K562 (cell line): Measurements from ENCODE around the gene CD44. TPM values are rescaled to one million over a fixed set of nuclear protein-coding genes. Genes with fewer than 3 reads are reported as not detected.

Source experiments
- ATAC-seq: fragments of 200-7000 bp; cut with Tn5 transposase; 3 replicates; pipeline ENCODE4 v1.9.1; 2020; ENCODE audit warnings: moderate library complexity
- BruUV-seq: library from RNA; stranded (reverse); fragments of 400-500 nt; replicated peaks from 2 replicates; lab custom pipeline; 2021; lab: Mats Ljungman, UMichigan
- CTCF ChIA-PET: fragments of 300-600 bp; formaldehyde crosslinking; extraction: SDS; loops from one replicate; lab custom pipeline; 2021; ENCODE audit warnings: low intra/inter-chr PET ratio; lab: Yijun Ruan, JAX
- POLR2A ChIA-PET: fragments of 300-600, 350-650 bp; sonication (Branson Sonifier 250); formaldehyde crosslinking; extraction: SDS; loops from one replicate; lab custom pipeline; 2021; ENCODE audit warnings: antibody characterized with exemption, inconsistent platforms; lab: Yijun Ruan, JAX
- DNase-seq, 4 experiments: peaks; one replicate each; pipeline versions ENCODE4 v3.0.0 to v3.0.0-alpha.2; 2011 to 2018; ENCODE audit warnings: low spot score in 3 of 4, mixed read lengths in 3 of 4; ENCODE audit errors: extremely low read depth in 1 of 4
- FAIRE-seq: peaks from 2 replicates; lab custom pipeline; 2011; peaks lifted over from hg19 to GRCh38; lab: Jason Lieb, UNC
- H2AFZ ChIP-seq: 2 replicates; pipeline ENCODE4 v1.6.0; 2011; ENCODE audit warnings: low read depth, low read length, control low read depth, inconsistent platforms
- H3K27ac ChIP-seq: fragments of 200-600 bp; 3 replicates; pipeline ENCODE4 v1.8.0; 2011; ENCODE audit warnings: low read depth, mild to moderate bottlenecking, control low read depth, inconsistent platforms, low read length, moderate library complexity, mixed read lengths; ENCODE audit errors: extremely low read depth
- H3K27me3 ChIP-seq, 2 experiments: fragments of 300-600 bp in 1 of 2; 2 replicates in 1 of 2; 3 replicates in 1 of 2; pipeline versions ENCODE4 v1.6.0 to v1.8.0; 2011; ENCODE audit warnings: inconsistent platforms in 2 of 2, low read length in 2 of 2, mild to moderate bottlenecking in 1 of 2, mixed read lengths in 1 of 2, moderate library complexity in 1 of 2; ENCODE audit not compliant: control insufficient read depth in 2 of 2, insufficient read depth in 2 of 2
- H3K36me3 ChIP-seq: fragments of 300-600 bp; 3 replicates; pipeline ENCODE4 v1.8.0; 2011; ENCODE audit warnings: mild to moderate bottlenecking, low read length, inconsistent platforms; ENCODE audit not compliant: control insufficient read depth, insufficient read depth
- H3K4me1 ChIP-seq, 2 experiments: fragments of 200-600 bp in 1 of 2; replicated peaks in 1 of 2; 2 replicates in 1 of 2; 3 replicates in 1 of 2; pipeline versions ENCODE4 v1.5.1 to v1.8.0; 2011; ENCODE audit warnings: inconsistent platforms in 2 of 2, low read length in 2 of 2, mild to moderate bottlenecking in 1 of 2, mixed read lengths in 1 of 2, moderate library complexity in 1 of 2; ENCODE audit not compliant: control insufficient read depth in 2 of 2, insufficient read depth in 2 of 2
- H3K4me2 ChIP-seq: 2 replicates; pipeline ENCODE4 v1.6.1; 2011; ENCODE audit warnings: low read length, control low read depth, inconsistent platforms, mixed read lengths; ENCODE audit not compliant: insufficient read depth
- H3K4me3 ChIP-seq: fragments of 200-600 bp; sonication (generic), shearing (Covaris generic); 2 replicates; pipeline ENCODE4 v1.5.1; 2016; ENCODE audit warnings: control low read depth, inconsistent platforms
- H3K79me2 ChIP-seq: fragments of 200-600 bp; 3 replicates; pipeline ENCODE4 v1.8.0; 2011; ENCODE audit warnings: low read length, inconsistent platforms; ENCODE audit not compliant: control insufficient read depth, insufficient read depth
- H3K9ac ChIP-seq, 2 experiments: 2 replicates each; pipeline versions ENCODE4 v1.6.0 to v1.6.1; 2011; ENCODE audit warnings: low read depth in 2 of 2, low read length in 2 of 2, control low read depth in 1 of 2, inconsistent platforms in 1 of 2, mild to moderate bottlenecking in 1 of 2, mixed read lengths in 1 of 2; ENCODE audit not compliant: insufficient read depth in 1 of 2
- H3K9me1 ChIP-seq: one replicate; pipeline ENCODE4 v1.6.0; 2011; ENCODE audit warnings: inconsistent platforms, mild to moderate bottlenecking, low read length, moderate library complexity; ENCODE audit not compliant: control insufficient read depth, insufficient read depth
- H3K9me3 ChIP-seq: replicated peaks from 2 replicates; pipeline ENCODE4 v1.5.1; 2011; ENCODE audit warnings: low read depth, low read length, inconsistent platforms; ENCODE audit not compliant: control insufficient read depth, insufficient read depth
- H4K20me1 ChIP-seq: replicated peaks from 2 replicates; pipeline ENCODE4 v1.6.1; 2011; ENCODE audit warnings: low read length, inconsistent platforms, mixed read lengths; ENCODE audit not compliant: control insufficient read depth, insufficient read depth
- CEBPB ChIP-seq: fragments of 450-650 bp; IDR thresholded peaks from 2 replicates; pipeline ENCODE4 v1.6.1; 2016; ENCODE audit warnings: missing genetic modification characterization, missing compliant biosample characterization
- COPS2 ChIP-seq: fragments of 450-650 bp; conservative IDR thresholded peaks from 2 replicates; pipeline ENCODE4 v1.6.1; 2016; ENCODE audit warnings: mild to moderate bottlenecking, moderate library complexity
- E2F8 ChIP-seq: fragments of 450-650 bp; IDR thresholded peaks from 2 replicates; pipeline ENCODE4 v1.7.1; 2018; ENCODE audit warnings: mild to moderate bottlenecking, low read depth; ENCODE audit not compliant: partially characterized antibody
- EWSR1 ChIP-seq: fragments of 450-650 bp; IDR thresholded peaks from 2 replicates; pipeline ENCODE4 v1.6.1; 2018; ENCODE audit warnings: borderline replicate concordance, mild to moderate bottlenecking, low read depth, moderate library complexity; ENCODE audit not compliant: partially characterized antibody
- KHSRP ChIP-seq: fragments of 450-650 bp; IDR thresholded peaks from 2 replicates; pipeline ENCODE4 v1.6.1; 2017
- PCBP2 ChIP-seq: fragments of 200-400 bp; formaldehyde crosslinking; IDR thresholded peaks from 2 replicates; pipeline ENCODE4 v1.6.1; 2018; ENCODE audit warnings: low read length, low read depth, mild to moderate bottlenecking, moderate library complexity; ENCODE audit not compliant: poor library complexity, severe bottlenecking
- SFPQ ChIP-seq: fragments of 200-400 bp; formaldehyde crosslinking; IDR thresholded peaks from 2 replicates; pipeline ENCODE4 v1.6.1; 2017; ENCODE audit warnings: mild to moderate bottlenecking, low read depth, low read length, moderate library complexity
- SP1 ChIP-seq: sonication (generic); formaldehyde crosslinking; IDR thresholded peaks from 2 replicates; pipeline ENCODE4 v1.8.1; 2022; ENCODE audit warnings: mild to moderate bottlenecking, missing genetic modification reagents
- YY1 ChIP-seq, 3 experiments: IDR thresholded peaks; 2 replicates each; pipeline ENCODE4 v1.6.1; 2011; ENCODE audit warnings: low read length in 2 of 3, mild to moderate bottlenecking in 2 of 3, moderate library complexity in 2 of 3, borderline replicate concordance in 1 of 3, control low read depth in 1 of 3, low read depth in 1 of 3; ENCODE audit not compliant: insufficient read depth in 3 of 3, insufficient replicate concordance in 2 of 3, control insufficient read depth in 1 of 3, insufficient read length in 1 of 3; ENCODE audit errors: extremely low read depth in 1 of 3
- ZNF274 ChIP-seq: IDR thresholded peaks from 2 replicates; pipeline ENCODE4 v1.6.1; 2011; ENCODE audit warnings: low read depth, mild to moderate bottlenecking, low read length, moderate library complexity, borderline replicate concordance
- WGBS: fragments of 100-300 bp; shearing (Covaris generic); methylation state at CpG from one replicate; pipeline ENCODE4 v1.1.6; 2016; ENCODE audit warnings: low coverage, mixed read lengths; ENCODE audit not compliant: insufficient coverage; ENCODE audit errors: missing lambda C conversion rate; 5-methylcytosine and 5-hydroxymethylcytosine counted together
- in situ Hi-C: fragments of 300-500 bp; cut with MboI; formaldehyde crosslinking; loops from 4 replicates; pipeline ENCODE4 v1.15.0; 2018; ENCODE audit warnings: inconsistent platforms, mixed read lengths
- intact Hi-C: fragments of 100-400 bp; cut with micrococcal nuclease; formaldehyde crosslinking; loops from 2 replicates; pipeline ENCODE4 v1.14.2; 2022
- polyA plus RNA-seq, 8 experiments: library from polyadenylated mRNA; depleted of rRNA in 4 of 8; stranded (reverse) in 5 of 8; unstranded in 3 of 8; fragments of >200 nt; fragmentation: Nextera tagmentation in 2 of 8; fragmentation: Illumina TruSeq in 1 of 8; extraction: Ambion mirVana in 2 of 8; extraction: Trizol in 1 of 8; gene quantifications; 2 replicates each; pipeline versions ENCODE4 v1.2.1 to v1.2.3, GENCODE V29; 2011 to 2014; ENCODE audit warnings: inconsistent platforms in 1 of 8, missing spikeins in 1 of 8
- total RNA-seq, 7 experiments: library from RNA; depleted of rRNA in 6 of 7; stranded (reverse); fragments of >200 nt in 6 of 7; fragmentation: Illumina TruSeq in 2 of 7; extraction: Trizol in 2 of 7; gene quantifications; 2 replicates each; pipeline versions ENCODE4 v1.2.1 to v1.2.3, GENCODE V29; 2011 to 2021; ENCODE audit warnings: low replicate concordance in 1 of 7

The CD44 gene
- total and polyA plus RNA-seq, 9 of the 15 experiments (the other 6 are each of a cell fraction or from before 2014, with no cell fraction given) = 1.2 to 13.9 (median 3.0) TPM

- intact Hi-C loops = no loop called here
- TF ChIP-seq PCBP2 (no peak), YY1 (IDR thresholded peaks at IDR 0.05; ENCODE audit: borderline replicate concordance in 1 of 3, control insufficient read depth in 1 of 3, extremely low read depth in 1 of 3, insufficient read depth in 3 of 3, insufficient read length in 1 of 3, insufficient replicate concordance in 2 of 3, low read depth in 1 of 3, low read length in 2 of 3) (peak in 1 of 3 experiments; percentile 15)
- H3K4me1 ChIP-seq = no peaks in the 10 kb centered on the region
- no peaks in the 10 kb centered on the region for H3K9me1 ChIP-seq
- H3K79me2 ChIP-seq = no peaks in the 10 kb centered on the region
- ChIA-PET POLR2A (no interaction called here), CTCF (no interaction called here)
- DNase-seq = no peak
- ATAC-seq = no peak
- H3K9ac ChIP-seq = no peak overlapping the region
- no peak overlapping the region for H3K4me2 ChIP-seq
- H3K4me3 ChIP-seq = no peak overlapping the region
- no TSS peak for BruUV-seq
- WGBS = 3% methylated on average over 4 of the region's 4 CpGs
- H3K27ac ChIP-seq = no peak overlapping the region
- no peaks in the 10 kb centered on the region for H3K9me3 ChIP-seq
- no peak for FAIRE-seq
- in situ Hi-C loops = no loop called here
- no peaks in the 10 kb centered on the region for H4K20me1 ChIP-seq
- no peaks in the 10 kb centered on the region for H3K36me3 ChIP-seq
- H2AFZ ChIP-seq = no peak overlapping the region
- peaks cover 0 to 16% of the 10 kb centered on the region in 2 experiments; a peak in 2 of 5 replicates for H3K27me3 ChIP-seq
These were observed 20.1 kb upstream of the CD44 start for GRCh38 chr11:35118906-35119305.

GRCh38 chr11:35121326-35121865, 17.6 kb upstream of the CD44 start:
- Histone ChIP-seq H4K20me1 (no peaks in the 10 kb centered on the region), H3K9me3 (no peaks in the 10 kb centered on the region), H3K27ac (no peak overlapping the region), H3K9me1 (no peaks in the 10 kb centered on the region), H3K4me3 (no peak overlapping the region), H3K9ac (no peak overlapping the region), H3K36me3 (no peaks in the 10 kb centered on the region), H3K4me1 (no peaks in the 10 kb centered on the region), H3K27me3 (peaks cover 0 to 8% of the 10 kb centered on the region in 2 experiments; a peak in 2 of 5 replicates), H3K4me2 (no peak overlapping the region), H2AFZ (no peak overlapping the region), H3K79me2 (no peaks in the 10 kb centered on the region)
- ChIA-PET CTCF (no interaction called here), POLR2A (no interaction called here)
- ATAC-seq = no peak
- in situ Hi-C loops = no loop called here
- no peak for DNase-seq
- WGBS = 0% methylated on average over 2 of the region's 2 CpGs
- intact Hi-C loops = no loop called here
- no TSS peak for BruUV-seq
- FAIRE-seq = no peak
- TF ChIP-seq COPS2 (no peak), SFPQ (no peak), E2F8 (no peak), SP1 (no peak), ZNF274 (no peak), EWSR1 (no peak), KHSRP (no peak), CEBPB (tag) (no peak)
